ENCODE data around the gene RNMT.

DNA sequence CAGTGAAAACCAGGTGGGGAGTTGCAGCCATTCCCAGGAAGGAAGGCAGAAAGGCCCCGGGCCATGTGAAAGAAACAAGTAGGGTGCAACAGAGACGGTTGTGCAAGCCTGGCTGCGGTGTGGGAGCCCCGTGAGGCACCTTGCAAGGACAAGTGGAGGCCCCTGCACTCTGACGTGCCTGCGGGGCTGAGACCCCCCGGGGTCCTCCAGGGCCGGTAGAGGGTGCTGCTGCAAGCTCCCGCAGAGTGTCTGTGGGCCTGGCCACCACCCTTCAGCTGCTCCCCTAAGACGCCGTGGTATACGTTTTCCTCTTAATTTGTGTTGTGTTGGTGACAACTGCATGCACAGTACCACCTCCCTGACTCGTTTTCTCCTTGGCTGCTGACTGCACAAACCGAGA is 70.0 kb downstream of the RNMT start:
- TF ChIP-seq CTCF (IDR thresholded peaks at IDR 0.05) (no peak), POLR2AphosphoS5 (IDR thresholded peaks at IDR 0.05) (no peak), EP300 (IDR thresholded peaks at IDR 0.05) (no peak), POLR2A (IDR thresholded peaks at IDR 0.05) (no peak)
